Activated T-helper 1 cell treated with anti-CD3 and anti-CD28 coated beads, Interleukin-12 subunit alpha, Interleukin-12 subunit beta, Interleukin-2, Interleukin-4 antibody, amounts not matched to agents 30 ng/mL and 10 ng/mL and 1 ng/mL, durations not matched to agents 14 hours and 24 hours and 36 hours (primary cell): ENCODE measurements around the gene ME1. TPM values are rescaled to one million over a fixed set of nuclear protein-coding genes. Genes with fewer than 3 reads are reported as not detected.

Source experiments
- DNase-seq: peaks from one replicate; pipeline ENCODE4 v3.0.0; 2021; ENCODE audit warnings: low spot score
- H3K27ac Mint-ChIP-seq: one replicate; pipeline ENCODE4 v1.8.0; 2021; ENCODE audit warnings: mild to moderate bottlenecking, mixed read lengths
- H3K27me3 Mint-ChIP-seq: one replicate; pipeline ENCODE4 v1.8.0; 2022; ENCODE audit warnings: mild to moderate bottlenecking, moderate library complexity, mixed read lengths; ENCODE audit not compliant: insufficient read depth
- H3K36me3 Mint-ChIP-seq: one replicate; pipeline ENCODE4 v1.8.0; 2021; ENCODE audit warnings: low read depth, mixed read lengths
- H3K4me1 Mint-ChIP-seq: one replicate; pipeline ENCODE4 v1.8.0; 2021; ENCODE audit warnings: low read depth, mixed read lengths
- H3K4me3 Mint-ChIP-seq: one replicate; pipeline ENCODE4 v1.8.0; 2021; ENCODE audit warnings: mild to moderate bottlenecking, moderate library complexity, mixed read lengths
- H3K9me3 Mint-ChIP-seq: one replicate; pipeline ENCODE4 v1.8.0; 2021; ENCODE audit warnings: mixed read lengths
- intact Hi-C: fragments of 100-400 bp; cut with micrococcal nuclease; formaldehyde crosslinking; loops from one replicate; pipeline ENCODE4 v1.15.1; 2024
- total RNA-seq: library from RNA; stranded (reverse); gene quantifications from 2 replicates; pipeline ENCODE4 v1.2.3, GENCODE V29; 2022

ME1 gene
- total RNA-seq, 1 donor from 2014 or later: not detected

- H3K4me1 Mint-ChIP-seq: peaks cover 10% of the 10 kb centered on the region
- H3K36me3 Mint-ChIP-seq: peaks cover 36% of the 10 kb centered on the region
- intact Hi-C loops: no loop called here
- H3K4me3 Mint-ChIP-seq: no peak overlapping the region
- no peak for DNase-seq
- H3K9me3 Mint-ChIP-seq: no peaks in the 10 kb centered on the region
- no peak overlapping the region for H3K27ac Mint-ChIP-seq
- no peaks in the 10 kb centered on the region for H3K27me3 Mint-ChIP-seq
These were observed 245.8 kb downstream of the ME1 start for GRCh38 chr6:83185096-83185495.

- DNase-seq: no peak
- Mint-ChIP-seq H3K4me1 (peaks cover 5% of the 10 kb centered on the region), H3K4me3 (no peak overlapping the region), H3K36me3 (peaks cover 34% of the 10 kb centered on the region), H3K27me3 (no peaks in the 10 kb centered on the region), H3K9me3 (no peaks in the 10 kb centered on the region), H3K27ac (no peak overlapping the region)
- intact Hi-C loops: no loop called here
These were observed 247.6 kb downstream of the ME1 start for GRCh38 chr6:83183082-83183828.

DNA sequence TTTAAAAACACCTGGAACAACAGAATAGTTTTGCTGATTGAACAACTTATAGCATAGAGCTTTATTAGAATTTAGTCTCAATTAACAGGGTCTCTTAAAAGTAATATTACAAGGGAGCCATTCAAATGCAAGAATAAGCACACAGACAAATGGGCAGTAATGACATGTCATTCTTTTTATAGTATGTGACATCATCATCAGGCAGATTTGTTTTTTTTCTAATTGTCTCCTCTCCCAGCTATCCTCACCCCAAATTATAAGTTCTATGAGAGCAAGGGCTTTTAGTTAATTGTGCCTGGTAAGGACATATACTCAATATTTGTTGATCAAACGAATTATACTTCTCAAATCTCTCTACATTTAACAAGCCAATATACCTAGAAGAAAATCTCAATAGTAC, 248.7 kb downstream of the ME1 start:
- H3K4me3 Mint-ChIP-seq: no peak overlapping the region
- peaks cover 39% of the 10 kb centered on the region for H3K36me3 Mint-ChIP-seq

DNA sequence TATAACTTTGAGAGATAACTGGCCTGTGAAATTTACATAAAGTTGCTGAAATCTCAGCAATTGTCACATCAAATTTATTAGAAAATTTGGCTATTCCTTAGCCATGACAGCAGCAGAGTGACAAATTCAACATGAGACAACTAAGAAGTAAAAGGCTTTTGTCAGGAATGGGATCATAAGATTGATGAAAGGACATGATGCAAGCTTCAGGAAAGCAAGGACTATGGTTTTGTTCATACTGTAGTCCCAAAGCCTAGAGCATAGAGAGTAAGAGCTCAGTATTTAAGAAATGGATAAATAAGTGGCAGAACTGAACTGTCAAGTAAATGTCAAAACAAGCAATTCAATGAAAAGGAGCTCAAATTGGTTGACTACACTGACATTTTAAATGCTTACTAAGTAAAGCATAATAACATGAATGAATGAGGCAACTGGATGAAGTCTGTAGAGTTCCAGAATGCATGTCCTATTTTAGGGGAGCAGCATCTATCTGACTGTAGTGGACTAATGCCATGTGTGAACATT, 250.4 kb downstream of the ME1 start:
- Mint-ChIP-seq H3K4me3 (no peak overlapping the region), H3K9me3 (no peaks in the 10 kb centered on the region), H3K36me3 (peaks cover 42% of the 10 kb centered on the region), H3K27me3 (no peaks in the 10 kb centered on the region), H3K27ac (no peak overlapping the region), H3K4me1 (peaks cover 5% of the 10 kb centered on the region)
- intact Hi-C loops: no loop called here
- no peak for DNase-seq

More for the DNA sequence above, 248.7 kb downstream of the ME1 start:
- Mint-ChIP-seq H3K27me3 (no peaks in the 10 kb centered on the region), H3K9me3 (no peaks in the 10 kb centered on the region), H3K27ac (no peak overlapping the region), H3K4me1 (peaks cover 5% of the 10 kb centered on the region)
- DNase-seq: no peak
- intact Hi-C loops: no loop called here

- no peak overlapping the region for H3K4me3 Mint-ChIP-seq
- H3K9me3 Mint-ChIP-seq: no peaks in the 10 kb centered on the region
- intact Hi-C loops: no loop called here
- no peak overlapping the region for H3K27ac Mint-ChIP-seq
- DNase-seq: no peak
- H3K4me1 Mint-ChIP-seq: peaks cover 4% of the 10 kb centered on the region
- H3K27me3 Mint-ChIP-seq: no peaks in the 10 kb centered on the region
- peaks cover 27% of the 10 kb centered on the region for H3K36me3 Mint-ChIP-seq
These were observed 254.6 kb downstream of the ME1 start for GRCh38 chr6:83176246-83176645.

DNA sequence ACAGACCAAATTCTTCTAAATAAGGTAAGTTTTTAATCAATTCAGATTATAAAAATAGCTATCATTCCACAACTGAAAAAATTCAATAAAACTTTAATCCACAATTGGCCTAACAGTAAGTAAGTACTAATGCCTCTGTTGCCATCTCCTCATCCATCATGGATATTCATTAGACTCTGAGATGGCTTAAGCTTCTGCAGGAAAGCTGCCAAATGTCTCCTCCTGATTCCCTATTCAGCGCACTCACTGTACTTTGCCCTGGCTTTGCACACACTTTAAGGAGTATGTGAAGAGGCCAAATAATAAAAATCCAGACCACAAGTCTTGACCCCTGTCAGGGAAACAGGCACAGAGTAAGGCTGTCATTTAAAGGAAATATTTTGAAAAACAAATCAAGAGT, 261.3 kb downstream of the ME1 start:
- intact Hi-C loops: no loop called here
- no peaks in the 10 kb centered on the region for H3K9me3 Mint-ChIP-seq
- H3K27me3 Mint-ChIP-seq: no peaks in the 10 kb centered on the region
- DNase-seq: no peak
- H3K27ac Mint-ChIP-seq: no peak overlapping the region
- H3K4me1 Mint-ChIP-seq: peaks cover 4% of the 10 kb centered on the region
- H3K4me3 Mint-ChIP-seq: no peak overlapping the region
- peaks cover 34% of the 10 kb centered on the region for H3K36me3 Mint-ChIP-seq

GRCh38 chr6:83169106-83169505, 261.7 kb downstream of the ME1 start:
- Mint-ChIP-seq H3K27ac (no peak overlapping the region), H3K9me3 (no peaks in the 10 kb centered on the region), H3K36me3 (peaks cover 34% of the 10 kb centered on the region), H3K4me1 (peaks cover under 1% of the 10 kb centered on the region), H3K27me3 (no peaks in the 10 kb centered on the region), H3K4me3 (no peak overlapping the region)
- DNase-seq: no peak
- intact Hi-C loops: no loop called here

DNA sequence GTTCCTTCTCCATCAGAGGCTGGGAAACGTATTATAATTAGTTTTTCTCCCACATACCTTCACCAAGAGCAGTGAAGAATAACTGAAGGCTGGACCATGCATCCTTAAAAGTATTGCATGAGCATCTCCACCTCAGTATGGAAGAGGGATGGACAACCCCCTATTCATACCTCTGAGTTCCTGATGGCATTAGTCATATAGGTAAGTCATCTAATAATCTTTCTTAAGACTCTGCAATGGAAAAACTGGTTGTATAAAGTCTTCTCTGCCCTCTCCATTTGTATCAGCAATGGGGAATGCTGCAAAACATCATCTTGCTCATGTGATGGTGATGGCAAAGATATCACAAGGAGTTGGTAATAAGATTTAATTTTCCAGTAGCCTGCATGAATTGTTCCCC, 262.3 kb downstream of the ME1 start:
- intact Hi-C loops: no loop called here
- Mint-ChIP-seq H3K27me3 (no peaks in the 10 kb centered on the region), H3K4me1 (no peaks in the 10 kb centered on the region), H3K36me3 (peaks cover 35% of the 10 kb centered on the region), H3K9me3 (no peaks in the 10 kb centered on the region), H3K4me3 (no peak overlapping the region), H3K27ac (no peak overlapping the region)
- DNase-seq: no peak

DNA sequence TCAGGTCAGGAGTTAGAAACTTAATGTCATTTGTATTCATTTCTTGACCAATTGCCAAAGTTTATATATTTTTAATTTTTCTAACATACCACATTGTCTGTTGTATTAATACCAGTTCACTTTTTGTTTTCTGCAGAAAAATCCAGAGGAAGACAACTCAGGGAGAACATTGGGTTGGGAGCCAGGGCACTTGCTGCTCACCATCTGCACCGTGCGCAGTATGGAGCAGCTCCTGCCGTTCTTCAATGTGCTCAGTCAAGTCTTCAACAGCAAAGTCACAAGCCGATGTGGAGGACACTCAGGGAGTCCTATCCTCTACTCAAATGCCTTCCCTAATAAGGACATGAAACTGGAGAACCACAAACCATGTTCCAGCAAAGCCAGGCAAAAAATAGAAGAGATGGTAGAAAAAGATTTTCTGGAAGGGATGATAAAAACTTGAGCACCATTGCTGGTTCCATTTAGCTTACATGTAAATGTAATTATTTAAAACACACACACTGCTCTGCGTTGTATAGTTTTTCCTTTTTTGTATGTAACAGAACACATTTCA, 263.0 kb downstream of the ME1 start:
- DNase-seq: no peak
- Mint-ChIP-seq H3K36me3 (peaks cover 35% of the 10 kb centered on the region), H3K27me3 (no peaks in the 10 kb centered on the region), H3K9me3 (no peaks in the 10 kb centered on the region), H3K4me1 (no peaks in the 10 kb centered on the region), H3K4me3 (no peak overlapping the region), H3K27ac (no peak overlapping the region)
- intact Hi-C loops: no loop called here

Other genes with a start within 250 kb of the ME1 start
- 24.8 and 25.4 TPM in 2 replicates for gene PGM3, start 237.8 kb downstream of the ME1 start, total RNA-seq
- 0.98 and 1.3 TPM in 2 replicates for gene RWDD2A, start 237.7 kb downstream of the ME1 start, total RNA-seq
- not detected in 2 replicates for gene PRSS35, start 81.5 kb upstream of the ME1 start, total RNA-seq